Karpas-422 (cell line): ENCODE results near the gene AP1S1. TPM values are rescaled to one million over a fixed set of nuclear protein-coding genes. Genes with fewer than 3 reads are reported as not detected.
A peak's percentile ranks its signal among the peaks of the same experiment; 100 is the strongest.
"Not testable (repeated sequence)": the region's sequence is repeated elsewhere in the genome, so short reads cannot be mapped to it uniquely, and the experiment has no call there.

Experiments used
- DNase-seq: peaks from one replicate; pipeline ENCODE4 v3.0.0-alpha.2; 2015
- H2AFZ ChIP-seq: fragments of 200-600 bp; sonication (generic); 2 replicates; pipeline ENCODE4 v1.6.1; 2014; ENCODE audit warnings: antibody characterized with exemption, low read length, mixed read lengths
- H3K27ac ChIP-seq: fragments of 200-600 bp; sonication (generic); 2 replicates; pipeline ENCODE4 v1.5.1; 2014; ENCODE audit warnings: mild to moderate bottlenecking, low read length, moderate library complexity
- H3K27me3 ChIP-seq: fragments of 200-600 bp; sonication (generic); 2 replicates; pipeline ENCODE4 v1.6.1; 2014; ENCODE audit warnings: low read length, mixed read lengths
- H3K36me3 ChIP-seq: fragments of 200-600 bp; sonication (generic); 2 replicates; pipeline ENCODE4 v1.6.1; 2014; ENCODE audit warnings: low read length, mixed read lengths; ENCODE audit not compliant: insufficient read depth
- H3K4me1 ChIP-seq: fragments of 200-600 bp; sonication (generic); 2 replicates; pipeline ENCODE4 v1.6.1; 2014; ENCODE audit warnings: mild to moderate bottlenecking, low read length, mixed read lengths
- H3K4me2 ChIP-seq: fragments of 200-600 bp; sonication (generic); 2 replicates; pipeline ENCODE4 v1.6.1; 2014; ENCODE audit warnings: low read length, low read depth, mild to moderate bottlenecking; ENCODE audit not compliant: poor library complexity, severe bottlenecking
- H3K4me3 ChIP-seq: fragments of 200-600 bp; sonication (generic); 2 replicates; pipeline ENCODE4 v1.5.1; 2014; ENCODE audit warnings: mild to moderate bottlenecking, antibody characterized with exemption, low read length, mixed read lengths
- H3K79me2 ChIP-seq: fragments of 200-600 bp; sonication (generic); 2 replicates; pipeline ENCODE4 v1.6.1; 2014; ENCODE audit warnings: mild to moderate bottlenecking, low read length, mixed read lengths
- H3K9ac ChIP-seq: fragments of 200-600 bp; sonication (generic); 2 replicates; pipeline ENCODE4 v1.6.0; 2014; ENCODE audit warnings: low read length
- H3K9me2 ChIP-seq: fragments of 200-600 bp; sonication (generic), shearing (Covaris generic); replicated peaks from 2 replicates; pipeline ENCODE4 v1.6.0; 2014; ENCODE audit warnings: mild to moderate bottlenecking, low read length, moderate library complexity; ENCODE audit not compliant: insufficient read depth
- H3K9me3 ChIP-seq: fragments of 300-700, 200-600 bp; sonication (generic); 2 replicates; pipeline ENCODE4 v1.6.1; 2014; ENCODE audit warnings: low read length, mixed read lengths
- H4K20me1 ChIP-seq: fragments of 200-600 bp; sonication (generic); 2 replicates; pipeline ENCODE4 v1.6.1; 2014; ENCODE audit warnings: mild to moderate bottlenecking, antibody characterized with exemption, low read length, low read depth; ENCODE audit not compliant: insufficient read depth
- total RNA-seq: library from RNA; depleted of rRNA; stranded (reverse); fragments of >200 nt; shearing (Covaris generic); gene quantifications from 2 replicates; pipeline ENCODE4 v1.2.3, GENCODE V29; 2014; ENCODE audit warnings: low replicate concordance

AP1S1 gene
- total RNA-seq, 1 experiment from 2014 or later = 150 TPM

DNA sequence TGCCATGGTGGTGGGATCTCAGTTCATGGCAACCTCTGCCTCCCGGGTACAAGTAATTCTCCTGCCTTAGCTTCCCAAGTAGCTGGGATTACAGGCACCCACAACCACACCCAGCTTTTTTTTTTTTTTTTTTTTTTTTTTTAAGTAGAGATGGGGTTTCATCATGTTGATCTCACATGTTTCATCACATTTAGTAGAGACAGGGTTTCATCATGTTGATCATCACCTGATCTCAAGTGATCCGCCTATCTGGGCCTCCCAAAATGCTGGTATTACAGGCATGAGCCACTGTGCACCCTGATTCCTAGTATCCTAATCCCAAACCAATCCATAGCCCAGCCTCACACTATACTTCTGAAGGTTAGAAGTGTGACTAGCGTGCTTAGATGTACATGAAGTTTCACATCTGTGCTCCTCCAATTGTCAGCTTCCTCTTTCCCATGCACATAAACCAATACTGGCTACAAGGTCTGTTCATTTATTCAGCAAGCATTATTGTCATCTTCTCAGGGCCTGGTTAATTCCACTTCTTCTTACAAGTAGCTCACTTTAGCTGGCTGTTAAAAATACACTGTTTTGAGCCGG lies 32.7 kb downstream of the AP1S1 start:
- H3K9me3 ChIP-seq = no peaks in the 10 kb centered on the region
- H3K27me3 ChIP-seq = no peaks in the 10 kb centered on the region
- H2AFZ ChIP-seq = no peak overlapping the region
- no peak overlapping the region for H3K4me3 ChIP-seq
- peak; percentile 54 for DNase-seq
- H3K36me3 ChIP-seq = no peaks in the 10 kb centered on the region
- no peaks in the 10 kb centered on the region for H3K79me2 ChIP-seq
- no peak overlapping the region for H3K9ac ChIP-seq
- no peaks in the 10 kb centered on the region for H3K9me2 ChIP-seq
- no peak overlapping the region for H3K4me2 ChIP-seq
- no peaks in the 10 kb centered on the region for H4K20me1 ChIP-seq
- H3K27ac ChIP-seq = no peak overlapping the region
- peaks cover 6% of the 10 kb centered on the region for H3K4me1 ChIP-seq

DNA sequence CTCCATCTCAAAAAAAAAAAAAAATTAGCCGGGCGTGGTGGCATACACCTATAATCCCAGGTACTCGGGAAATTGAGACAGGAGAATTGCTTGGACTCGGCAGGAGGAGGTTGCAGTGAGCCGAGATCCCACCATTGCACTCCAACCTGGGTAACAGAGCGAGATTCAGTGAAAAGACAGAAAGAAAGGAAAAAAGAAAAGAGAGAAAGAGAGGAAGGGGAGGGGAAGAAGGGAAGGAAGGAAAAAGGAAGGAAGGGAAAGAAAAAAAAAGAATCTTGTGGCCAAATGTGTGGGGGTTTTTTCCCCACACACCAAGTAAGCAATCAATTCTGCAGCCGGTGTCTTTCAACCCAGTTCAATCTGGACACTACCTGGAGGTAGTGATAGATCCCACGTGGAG lies 34.8 kb downstream of the AP1S1 start:
- Histone ChIP-seq H3K27ac (no peak overlapping the region), H3K4me2 (no peak overlapping the region), H3K36me3 (no peaks in the 10 kb centered on the region), H4K20me1 (no peaks in the 10 kb centered on the region), H3K9me3 (no peaks in the 10 kb centered on the region), H3K27me3 (no peaks in the 10 kb centered on the region), H3K79me2 (no peaks in the 10 kb centered on the region), H2AFZ (no peak overlapping the region), H3K4me1 (no peaks in the 10 kb centered on the region), H3K9me2 (no peaks in the 10 kb centered on the region), H3K4me3 (no peak overlapping the region), H3K9ac (no peak overlapping the region)
- DNase-seq = no peak

GRCh38 chr7:101195884-101196283 lies 41.6 kb downstream of the AP1S1 start:
- H3K9me2 ChIP-seq = no peaks in the 10 kb centered on the region
- H3K4me1 ChIP-seq = no peaks in the 10 kb centered on the region
- no peak overlapping the region for H3K4me3 ChIP-seq
- H3K9ac ChIP-seq = no peak overlapping the region
- no peak for DNase-seq
- H3K27ac ChIP-seq = no peak overlapping the region
- no peak overlapping the region for H3K4me2 ChIP-seq
- H3K79me2 ChIP-seq = no peaks in the 10 kb centered on the region
- H2AFZ ChIP-seq = no peak overlapping the region
- no peaks in the 10 kb centered on the region for H3K27me3 ChIP-seq
- H3K36me3 ChIP-seq = no peaks in the 10 kb centered on the region
- H3K9me3 ChIP-seq = no peaks in the 10 kb centered on the region
- no peaks in the 10 kb centered on the region for H4K20me1 ChIP-seq

- Histone ChIP-seq H3K9ac (no peak overlapping the region), H3K9me3 (no peaks in the 10 kb centered on the region), H3K4me3 (no peak overlapping the region), H3K27me3 (no peaks in the 10 kb centered on the region), H3K9me2 (no peaks in the 10 kb centered on the region), H3K36me3 (no peaks in the 10 kb centered on the region), H2AFZ (no peak overlapping the region), H3K79me2 (no peaks in the 10 kb centered on the region), H4K20me1 (no peaks in the 10 kb centered on the region), H3K4me2 (no peak overlapping the region), H3K4me1 (no peaks in the 10 kb centered on the region; the same call in 1 of the 2 replicates), H3K27ac (no peak overlapping the region)
- DNase-seq = no peak
These were observed 43.7 kb downstream of the AP1S1 start for GRCh38 chr7:101197991-101198390.

- Histone ChIP-seq H3K9ac (no peak overlapping the region), H3K4me2 (no peak overlapping the region)
- no peak for DNase-seq
These were observed 44.2 kb downstream of the AP1S1 start for GRCh38 chr7:101198476-101198875.

DNA sequence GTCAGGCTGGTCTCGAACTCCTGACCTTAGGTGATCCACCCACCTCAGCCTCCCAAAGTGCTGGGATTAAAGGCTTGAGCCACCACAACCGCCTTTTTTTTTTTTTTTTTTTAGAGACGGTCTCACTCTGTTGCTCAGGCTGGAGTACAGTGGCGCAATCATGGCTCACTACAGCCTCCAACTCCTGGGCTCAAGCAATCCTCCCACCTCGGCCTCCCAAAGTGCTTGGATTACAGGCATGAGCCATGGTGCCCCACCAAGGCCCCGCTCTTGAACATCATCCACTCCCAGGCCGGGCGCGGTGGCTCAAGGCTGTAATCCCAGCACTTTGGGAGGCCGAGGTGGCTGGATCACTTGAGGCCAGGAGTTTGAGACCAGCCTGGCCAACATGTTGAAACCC lies 45.2 kb downstream of the AP1S1 start:
- not testable (repeated sequence) for H2AFZ ChIP-seq, H4K20me1 ChIP-seq, H3K79me2 ChIP-seq, H3K4me3 ChIP-seq, H3K27me3 ChIP-seq, H3K27ac ChIP-seq, H3K4me2 ChIP-seq, H3K9me3 ChIP-seq, H3K4me1 ChIP-seq, H3K36me3 ChIP-seq, H3K9ac ChIP-seq, H3K9me2 ChIP-seq, DNase-seq

More at GRCh38 chr7:101198476-101198875, 44.2 kb downstream of the AP1S1 start:
- no peaks in the 10 kb centered on the region for H3K79me2 ChIP-seq
- H3K9me3 ChIP-seq = no peaks in the 10 kb centered on the region
- H3K27me3 ChIP-seq = no peaks in the 10 kb centered on the region
- no peaks in the 10 kb centered on the region for H3K36me3 ChIP-seq
- H4K20me1 ChIP-seq = no peaks in the 10 kb centered on the region
- H3K4me3 ChIP-seq = no peak overlapping the region
- no peak overlapping the region for H2AFZ ChIP-seq
- no peaks in the 10 kb centered on the region for H3K9me2 ChIP-seq
- H3K27ac ChIP-seq = no peak overlapping the region
- peaks cover 2% of the 10 kb centered on the region for H3K4me1 ChIP-seq

GRCh38 chr7:101200504-101200861 lies 46.2 kb downstream of the AP1S1 start:
- no peak overlapping the region for H2AFZ ChIP-seq
- H3K4me2 ChIP-seq = no peak overlapping the region
- H3K4me1 ChIP-seq = peaks cover 7% of the 10 kb centered on the region

DNA sequence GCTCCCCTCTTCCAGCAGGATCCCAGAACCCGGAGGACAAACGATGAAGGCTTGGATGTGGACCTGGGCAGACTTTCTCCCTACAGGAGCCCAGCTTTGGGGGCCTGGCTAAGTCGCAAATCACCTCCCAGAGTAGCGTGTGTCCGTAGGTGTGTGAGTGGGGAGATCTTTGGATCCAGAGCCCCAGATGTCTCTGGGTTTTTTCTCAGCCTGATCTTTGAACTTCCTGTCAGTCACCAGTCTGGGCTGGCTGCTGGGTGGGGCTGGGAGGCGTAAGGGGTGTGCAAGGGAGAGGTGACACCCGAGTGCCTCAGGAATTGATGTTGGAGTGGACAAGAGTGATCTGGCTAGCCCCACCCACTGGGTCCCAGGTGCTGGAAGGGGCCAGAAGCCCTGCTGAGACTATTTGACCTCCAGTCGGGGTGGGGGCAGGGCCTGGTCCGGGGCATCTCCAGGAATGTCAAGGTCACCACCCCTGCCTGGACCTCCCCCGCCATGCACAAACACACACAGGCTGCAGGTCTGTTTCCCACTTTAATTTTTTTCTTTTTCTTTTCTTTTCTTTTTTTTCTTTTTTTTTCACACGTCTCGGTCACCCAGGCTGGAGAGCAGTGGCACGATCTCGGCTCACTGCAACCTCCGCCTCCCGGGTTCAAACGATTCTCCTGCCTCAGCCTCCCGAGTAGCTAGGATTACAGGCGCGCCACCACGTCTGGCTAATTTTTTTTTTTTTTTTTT lies 46.8 kb downstream of the AP1S1 start, which contains the start of gene MOGAT3:
TSS of gene MOGAT3 (minus strand) at position 175 of the 738 bp plus-strand sequence. CDS start 182 bp downstream, outside the sequence.
- Histone ChIP-seq H3K4me3 (no peak within 1 kb of the TSS), H3K36me3 (no peaks in the 10 kb centered on the region), H4K20me1 (no peaks in the 10 kb centered on the region), H3K4me2 (no peak within 1 kb of the TSS), H3K27me3 (no peaks in the 10 kb centered on the region), H3K27ac (no peak within 1 kb of the TSS), H3K9me3 (no peaks in the 10 kb centered on the region), H3K4me1 (peaks cover 7% of the 10 kb centered on the region), H3K9me2 (no peaks in the 10 kb centered on the region), H3K9ac (no peak within 1 kb of the TSS), H3K79me2 (no peaks in the 10 kb centered on the region), H2AFZ (no peak within 1 kb of the TSS)
- no peak for DNase-seq

More at GRCh38 chr7:101200504-101200861, 46.2 kb downstream of the AP1S1 start:
- Histone ChIP-seq H3K27me3 (no peaks in the 10 kb centered on the region), H3K79me2 (no peaks in the 10 kb centered on the region), H3K9ac (no peak overlapping the region), H4K20me1 (no peaks in the 10 kb centered on the region), H3K27ac (no peak overlapping the region), H3K9me2 (no peaks in the 10 kb centered on the region), H3K36me3 (no peaks in the 10 kb centered on the region), H3K4me3 (no peak overlapping the region), H3K9me3 (no peaks in the 10 kb centered on the region)
- no peak for DNase-seq
